H54 (cell line): ENCODE results near the gene PCED1B.
"Not testable (repeated sequence)": the region's sequence is repeated elsewhere in the genome, so short reads cannot be mapped to it uniquely, and the experiment has no call there.

ENCODE experiments used
- DNase-seq: peaks from one replicate; pipeline ENCODE4 v3.0.0; 2011; ENCODE audit warnings: low spot score, mixed read lengths; ENCODE audit not compliant: insufficient read length
- FAIRE-seq: peaks from 3 replicates; lab custom pipeline; 2011; peaks lifted over from hg19 to GRCh38; lab: Jason Lieb, UNC
- POLR2A ChIP-seq: IDR thresholded peaks from 2 replicates; pipeline ENCODE4 v1.6.1; 2011; ENCODE audit warnings: low read depth, mild to moderate bottlenecking, low read length

The PCED1B gene

DNA sequence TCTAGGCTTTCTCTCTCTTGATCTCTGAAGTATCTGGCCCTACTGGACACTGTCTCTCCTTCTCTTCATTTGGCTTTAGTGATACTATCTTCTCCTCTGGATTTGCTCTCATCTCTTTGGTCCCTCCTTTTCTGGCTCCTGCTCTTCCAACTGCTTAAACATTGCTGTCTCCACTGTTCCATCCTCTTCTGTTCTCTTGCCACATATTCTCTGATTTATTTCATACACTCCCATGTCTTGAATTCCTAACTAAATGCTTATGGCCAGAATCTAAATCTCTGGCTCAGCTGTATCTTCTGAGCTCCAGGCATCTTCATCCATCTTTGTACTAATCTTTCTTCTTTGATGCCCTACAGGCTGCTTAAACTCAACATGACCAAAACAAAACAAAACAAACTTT lies 25.5 kb upstream of the PCED1B start:
- FAIRE-seq = no peak
- no peak for TF ChIP-seq POLR2A
- DNase-seq = no peak

DNA sequence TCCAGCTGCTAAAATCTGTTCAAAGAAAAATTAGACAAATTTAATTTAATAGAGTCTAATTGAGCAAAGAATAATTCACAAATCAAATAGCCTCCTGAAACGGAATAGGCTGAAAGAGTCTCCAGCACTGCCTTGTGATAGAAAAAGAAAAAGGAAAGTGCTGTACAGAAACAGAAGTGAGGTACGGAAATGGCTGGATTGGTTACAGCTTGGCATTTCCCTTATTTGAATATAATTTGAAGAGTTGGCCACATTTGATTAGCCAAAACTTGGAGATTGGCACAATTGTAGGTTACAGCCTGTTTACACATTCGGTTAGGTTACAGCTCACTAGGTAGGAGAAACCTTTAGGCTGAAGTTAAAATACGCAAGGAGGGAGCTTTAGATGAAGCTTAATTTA lies 24.8 kb upstream of the PCED1B start:
- DNase-seq = no peak
- no peak for FAIRE-seq
- no peak for TF ChIP-seq POLR2A

DNA sequence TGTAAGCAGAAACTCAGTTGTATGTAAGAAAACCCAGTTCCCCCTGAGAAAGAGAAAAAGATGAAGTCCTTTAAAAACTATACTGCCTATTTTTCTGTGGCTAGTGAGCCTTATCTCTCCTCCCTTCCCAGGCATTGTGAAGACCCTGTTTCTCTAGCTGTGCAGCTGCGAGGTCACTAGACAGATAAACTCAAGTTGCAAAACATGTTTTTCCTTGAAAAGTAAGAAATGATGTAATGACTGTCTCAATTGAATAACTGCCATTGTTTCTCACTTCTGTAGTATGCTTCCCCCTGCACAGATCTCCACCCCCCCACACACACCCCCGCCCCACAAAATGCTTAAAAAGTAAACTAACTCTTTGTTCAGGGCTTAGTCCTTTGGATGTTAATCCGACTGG lies 23.6 kb upstream of the PCED1B start:
- DNase-seq, FAIRE-seq: not testable (repeated sequence)

DNA sequence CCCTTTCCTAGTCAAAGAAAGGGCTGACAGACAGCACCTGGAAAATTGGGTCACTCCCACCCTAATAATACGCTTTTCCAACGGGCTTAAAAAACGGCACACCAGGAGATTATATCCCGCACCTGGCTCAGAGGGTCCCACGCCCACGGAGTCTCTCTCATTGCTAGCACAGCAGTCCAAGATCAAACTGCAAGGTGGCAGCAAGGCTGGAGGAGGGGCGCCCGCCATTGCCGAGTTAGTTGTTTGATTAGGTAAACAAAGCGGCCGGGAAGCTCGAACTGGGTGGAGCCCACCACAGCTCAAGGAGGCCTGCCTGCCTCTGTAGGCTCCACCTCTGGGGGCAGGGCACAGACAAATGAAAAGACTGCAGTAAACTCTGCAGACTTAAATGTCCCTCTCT lies 22.5 kb upstream of the PCED1B start:
- not testable (repeated sequence) for FAIRE-seq, DNase-seq

DNA sequence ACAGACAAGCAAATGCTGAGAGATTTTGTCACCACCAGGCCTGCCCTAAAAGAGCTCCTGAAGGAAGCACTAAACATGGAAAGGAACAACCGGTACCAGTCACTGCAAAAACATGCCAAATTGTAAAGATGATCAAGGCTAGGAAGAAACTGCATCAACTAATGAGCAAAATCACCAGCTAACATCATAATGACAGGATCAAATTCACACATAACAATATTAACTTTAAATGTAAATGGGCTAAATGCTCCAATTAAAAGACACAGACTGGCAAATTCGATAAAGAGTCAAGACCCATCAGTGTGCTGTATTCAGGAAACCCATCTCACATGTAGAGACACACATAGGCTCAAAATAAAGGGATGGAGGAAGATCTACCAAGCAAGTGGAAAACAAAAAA lies 20.8 kb upstream of the PCED1B start:
- DNase-seq, FAIRE-seq: not testable (repeated sequence)

DNA sequence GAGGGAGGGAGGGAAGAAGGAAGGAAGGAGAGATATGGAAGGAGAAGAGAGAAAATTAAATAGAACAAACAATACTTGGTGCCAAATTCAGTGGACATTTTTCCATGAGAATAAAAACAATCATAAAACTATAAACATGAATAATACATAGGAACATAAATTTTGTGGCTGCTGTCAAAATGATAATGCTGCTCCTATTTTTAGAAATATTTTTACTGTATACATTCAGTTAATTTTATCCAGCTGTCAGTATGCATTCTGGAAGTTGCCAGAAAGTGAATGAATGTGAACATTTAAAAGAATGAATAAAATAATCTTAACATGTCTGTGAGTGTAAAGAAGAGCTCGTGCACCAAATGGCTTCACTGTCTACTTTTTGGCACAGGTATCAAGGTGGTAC lies 13.9 kb upstream of the PCED1B start:
- DNase-seq (no peak), FAIRE-seq (no peak)
- no peak for TF ChIP-seq POLR2A

DNA sequence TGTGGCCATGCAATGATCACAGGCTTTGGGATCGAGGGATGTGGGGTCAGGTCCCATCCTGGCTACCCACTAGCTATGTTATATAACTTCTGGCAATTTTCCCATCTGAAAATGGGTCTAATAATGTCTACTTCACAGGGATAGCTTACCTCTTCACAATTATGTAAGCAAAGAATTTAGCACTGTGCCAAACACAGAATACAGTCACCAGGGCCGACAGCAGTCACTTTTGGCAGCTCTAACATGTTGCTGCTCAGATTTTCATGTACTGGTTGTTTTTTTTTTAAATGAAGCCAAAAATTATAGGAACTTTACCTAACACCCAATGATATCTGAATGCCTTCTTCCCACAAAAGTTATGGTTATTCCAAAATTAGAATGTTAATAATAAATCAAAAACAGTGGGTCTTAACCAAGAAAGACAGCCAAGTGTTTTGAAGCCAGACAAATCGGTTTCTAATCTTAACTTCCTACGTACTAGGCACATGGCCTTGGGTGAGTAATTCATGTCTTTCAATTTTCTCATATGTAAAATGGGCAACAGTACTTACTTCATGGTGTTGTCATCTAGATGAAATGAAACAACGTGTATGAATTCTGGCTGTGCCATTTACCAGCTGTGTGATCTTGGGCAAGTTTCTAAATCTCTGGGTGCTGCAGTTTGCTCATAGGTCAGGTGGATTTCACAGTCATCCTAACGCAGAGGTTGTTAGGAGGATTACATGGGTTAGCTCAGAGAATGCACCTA lies 13.0 kb upstream of the PCED1B start:
- DNase-seq = no peak
- FAIRE-seq = no peak
- no peak for TF ChIP-seq POLR2A

DNA sequence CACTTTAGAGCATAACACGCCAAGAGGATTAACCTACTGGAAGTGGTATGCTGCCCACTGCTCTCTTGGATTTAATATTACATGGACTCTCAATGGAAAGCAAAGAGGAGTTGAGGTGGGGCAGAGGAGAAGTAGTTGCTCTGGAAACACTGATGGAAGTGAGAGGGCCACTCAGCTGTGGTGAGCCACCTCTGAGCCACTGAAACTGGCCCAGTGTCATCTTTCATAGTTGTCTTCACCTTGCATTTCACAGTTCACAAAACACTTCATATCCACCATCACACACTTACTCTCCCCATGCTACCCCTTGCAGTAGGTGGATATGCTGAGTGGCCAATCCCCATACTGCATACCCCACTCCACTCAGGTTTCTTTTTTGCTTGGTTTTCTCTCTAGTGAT lies 12.2 kb upstream of the PCED1B start:
- DNase-seq = no peak
- no peak for FAIRE-seq
- TF ChIP-seq POLR2A = no peak

DNA sequence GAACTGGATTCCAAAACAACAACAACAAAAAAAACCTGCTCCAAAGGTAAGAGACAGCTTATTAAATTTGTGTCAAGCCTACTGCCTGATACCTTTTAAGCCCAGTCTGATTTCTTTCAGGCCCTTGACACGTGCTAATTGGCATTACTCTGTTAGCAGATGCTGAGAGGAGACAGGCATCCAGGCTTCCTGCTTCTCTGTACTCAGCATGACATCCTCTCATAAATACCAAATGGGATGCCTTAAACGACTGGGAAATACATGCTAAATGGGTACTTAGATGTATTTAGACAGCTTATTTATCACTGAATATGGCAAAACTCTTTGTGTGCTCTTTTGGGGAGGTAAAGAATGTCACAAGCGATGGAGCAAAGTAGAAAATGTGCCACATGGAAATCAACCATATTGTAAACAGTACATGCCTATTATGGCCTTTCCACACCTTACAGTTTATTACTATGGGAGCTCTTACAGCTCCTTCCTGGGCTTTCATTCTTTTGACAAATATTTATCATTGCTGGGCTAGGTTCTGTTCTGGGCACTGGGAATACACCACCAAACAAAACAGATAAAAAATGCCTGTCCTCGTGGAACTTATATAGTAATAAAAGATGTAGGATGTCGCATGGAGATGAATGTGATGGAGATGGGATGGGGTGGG lies 11.5 kb upstream of the PCED1B start:
- FAIRE-seq (peak; percentile 68), DNase-seq (no peak)
- no peak for TF ChIP-seq POLR2A

DNA sequence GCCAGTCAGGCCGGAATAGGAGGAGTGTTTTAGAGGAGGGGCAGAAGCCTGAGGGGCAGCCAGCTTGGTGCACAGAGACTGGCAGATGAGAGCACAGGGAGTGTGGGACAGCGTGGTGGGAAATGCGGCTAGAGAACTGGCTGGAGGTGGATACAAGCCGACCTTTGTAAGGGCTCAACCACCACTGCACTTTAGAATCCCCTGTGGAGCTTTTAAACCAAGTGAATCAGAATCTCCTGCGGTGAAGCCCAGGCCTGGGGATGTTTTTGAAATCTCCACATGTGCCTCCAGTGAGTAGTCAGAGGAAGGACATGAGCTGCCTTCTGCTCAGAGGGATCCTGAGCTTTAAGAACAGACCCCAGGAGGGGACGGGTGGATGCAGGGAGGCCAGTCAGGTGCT lies 10.9 kb upstream of the PCED1B start:
- FAIRE-seq (peak; percentile 97), DNase-seq (peak; percentile 30)
- no peak for TF ChIP-seq POLR2A

DNA sequence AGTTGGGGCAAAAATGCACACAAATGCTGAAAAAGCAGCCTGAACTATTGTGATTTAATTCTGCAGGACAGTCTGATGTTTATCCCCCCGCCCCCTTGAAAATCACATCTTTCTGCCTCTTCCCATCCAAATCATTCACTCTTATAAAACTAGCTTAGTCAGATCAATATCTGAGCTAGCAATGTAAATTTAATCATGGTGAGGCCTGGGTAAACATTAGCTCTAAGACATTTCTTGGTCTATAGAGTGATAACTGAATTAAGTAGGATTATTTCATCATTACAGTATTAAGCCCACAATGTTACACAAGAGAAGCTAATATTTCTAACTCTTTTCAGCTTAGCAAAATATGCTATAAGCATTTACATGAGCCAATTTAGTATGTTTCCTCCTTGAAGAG lies 9.1 kb upstream of the PCED1B start:
- no peak for FAIRE-seq
- DNase-seq = no peak
- no peak for TF ChIP-seq POLR2A

DNA sequence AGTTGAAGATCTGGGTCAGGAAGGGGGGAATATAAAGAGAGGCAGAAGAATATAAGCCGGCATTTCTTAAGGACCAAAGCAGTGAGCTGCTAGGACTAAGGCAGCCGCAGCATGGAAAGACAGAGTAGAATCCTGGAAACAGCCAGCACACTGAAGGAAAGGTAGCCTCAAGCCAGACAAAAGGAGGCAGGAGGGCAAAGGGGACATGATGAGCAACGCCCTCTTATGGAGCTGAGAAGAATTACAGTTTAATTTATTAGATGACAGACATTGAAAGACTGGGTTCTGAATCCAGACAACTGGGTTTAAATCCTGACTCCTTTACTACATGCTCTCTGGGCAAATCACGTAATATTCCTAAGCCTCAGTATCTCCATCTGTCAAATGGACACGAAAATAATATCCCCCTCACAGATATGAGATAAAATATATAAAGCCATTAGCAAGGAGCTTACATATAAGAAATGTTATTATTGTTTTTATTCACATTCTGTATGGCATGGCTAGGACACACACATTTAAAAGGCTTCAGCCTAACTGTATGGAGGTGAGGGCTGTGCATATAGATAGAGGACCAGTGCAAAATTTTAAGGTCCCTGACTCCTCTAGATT lies 8.1 kb upstream of the PCED1B start:
- DNase-seq (no peak), FAIRE-seq (peak; percentile 82)
- no peak for TF ChIP-seq POLR2A

DNA sequence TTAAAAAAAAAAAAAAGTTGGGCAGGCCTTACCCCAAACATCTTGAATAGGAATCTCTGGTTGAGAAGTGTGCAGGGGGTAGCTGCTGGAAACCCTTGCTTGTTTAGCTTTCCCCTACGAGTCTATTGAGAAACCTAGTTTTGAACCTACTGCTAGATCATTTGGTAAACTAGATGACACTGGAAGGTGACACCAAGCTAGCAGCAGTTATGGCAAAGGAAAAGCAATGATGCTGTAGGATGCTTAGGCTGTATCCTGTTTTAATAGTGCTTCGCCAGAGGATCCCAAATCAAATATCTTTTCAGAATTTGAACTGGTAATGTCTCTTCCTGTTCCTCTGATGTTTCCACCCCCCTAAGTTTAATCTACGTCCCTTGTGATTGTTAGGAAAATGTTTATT lies 5.5 kb upstream of the PCED1B start:
- no peak for TF ChIP-seq POLR2A
- no peak for DNase-seq
- no peak for FAIRE-seq

DNA sequence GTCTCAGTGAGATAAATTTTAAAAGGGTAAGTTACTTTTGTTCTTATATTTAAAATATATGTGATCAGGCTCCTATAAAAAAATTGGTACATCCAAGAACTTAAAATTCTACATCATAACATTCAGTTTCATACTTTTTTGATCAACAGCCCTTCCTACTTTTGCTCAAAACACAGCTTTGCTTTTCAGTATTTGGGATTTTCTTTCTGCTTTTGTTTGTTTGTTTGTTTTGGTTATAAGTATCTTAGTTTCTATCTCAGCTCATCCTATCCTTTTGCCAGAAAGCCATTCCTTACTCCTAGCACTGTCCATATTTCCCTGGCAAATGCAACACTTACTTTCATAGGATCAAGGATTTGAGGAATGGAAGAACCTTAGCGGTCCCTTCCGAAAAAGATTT lies 4.7 kb upstream of the PCED1B start:
- TF ChIP-seq POLR2A = no peak
- FAIRE-seq (no peak), DNase-seq (no peak)
